Ovary (tissue), 9 donors: ENCODE data around the gene COL11A2. TPM values are rescaled to one million over a fixed set of nuclear protein-coding genes. Genes with fewer than 3 reads are reported as not detected.

Source experiments
- DNase-seq, 5 donors: peaks; one replicate each; pipeline ENCODE4 v3.0.0-alpha.2; 2019 to 2020
- H3K27ac ChIP-seq, 2 donors: fragments of 200-600 bp; one replicate each; pipeline versions ENCODE4 v1.5.1 to v1.8.0; 2019 to 2022
- H3K27me3 ChIP-seq: fragments of 200-600 bp; one replicate; pipeline ENCODE4 v1.8.0; 2022
- H3K36me3 ChIP-seq: fragments of 200-600 bp; sonication (generic); one replicate; pipeline ENCODE4 v1.5.1; 2019
- H3K4me1 ChIP-seq: one replicate; pipeline ENCODE4 v1.8.1; 2013; ENCODE audit warnings: mild to moderate bottlenecking, moderate library complexity; ENCODE audit not compliant: insufficient read depth
- H3K4me3 ChIP-seq: fragments of 200-600 bp; sonication (generic); one replicate; pipeline ENCODE4 v1.5.1; 2017
- H3K9me3 ChIP-seq, 2 donors: fragments of 200-600 bp in 1 of 2; sonication (generic) in 1 of 2; one replicate each; pipeline versions ENCODE4 v1.5.1 to v1.8.1; 2013 to 2019; ENCODE audit warnings: mild to moderate bottlenecking in 1 of 2, moderate library complexity in 1 of 2
- CTCF ChIP-seq, 3 donors: fragments of 450-650 bp in 2 of 3; fragments of 200-600 bp in 1 of 3; IDR thresholded peaks; one replicate each; pipeline versions ENCODE4 v1.5.1 to v1.8.0; 2016 to 2022; ENCODE audit warnings: antibody characterized with exemption in 3 of 3, mild to moderate bottlenecking in 1 of 3
- EP300 ChIP-seq: sonication (generic); formaldehyde crosslinking; IDR thresholded peaks from one replicate; pipeline ENCODE4 v1.6.1; 2017; ENCODE audit warnings: antibody characterized with exemption
- POLR2A ChIP-seq: fragments of 450-650 bp; IDR thresholded peaks from one replicate; pipeline ENCODE4 v1.6.1; 2017; ENCODE audit warnings: antibody characterized with exemption, mild to moderate bottlenecking, moderate library complexity
- WGBS, 3 donors: extraction: QIAGEN DNeasy Blood & Tissue Kit in 1 of 3; methylation state at CpG; one replicate each; pipeline versions ENCODE4 v1.1.5 to v1.1.7; 2013 to 2017; 5-methylcytosine and 5-hydroxymethylcytosine counted together
- intact Hi-C, 4 donors: fragments of 100-400 bp; cut with DNase I; formaldehyde crosslinking; loops; one replicate each; pipeline versions ENCODE4 v1.11.0 to v1.15.1; 2022 to 2023
- polyA plus RNA-seq, 2 donors: library from polyadenylated mRNA; stranded (reverse); fragments of 200-250 nt in 1 of 2; fragments of 350-450 nt in 1 of 2; fragmentation: Illumina TruSeq in 1 of 2; extraction: RNeasy Lipid Tissue Mini Kit (QIAGEN cat#74804) in 1 of 2; gene quantifications; one replicate each; pipeline ENCODE4 v1.2.3, GENCODE V29; 2013 to 2014
- total RNA-seq, 7 donors: library from RNA; depleted of rRNA in 2 of 7; stranded (reverse); fragments of >200 nt in 2 of 7; fragmentation: NEBNext Ultra II Directional in 3 of 7; extraction: Animal tissue kit (Norgen Biotek cat#: 25700) in 3 of 7; gene quantifications; one replicate each; pipeline versions ENCODE4 v1.1.0 to v1.2.4, GENCODE V29; 2016 to 2023
- donor health status: DM: no; HTN: no; CAD: no; lungs with moderate emphysema.
- donor health status: DM: no; HTN: no; CAD: no.
- donor health status: Bipolar disorder and iron deficiency.
- donor health status: DM: yes; HTN: yes; CAD: no.
- donor health status: DM: no; HTN: no; CAD: no.
- donor health status: DM: yes; HTN: yes; CAD: no.

COL11A2 gene
- total and polyA plus RNA-seq, 9 donors, result 0.52 to 1.2 (median 0.92) TPM

GRCh38 chr6:33168284-33168601, 24.0 kb downstream of the COL11A2 start:
- Histone ChIP-seq H3K4me3 (no peak overlapping the region), H3K27me3 (no peaks in the 10 kb centered on the region), H3K4me1 (no peaks in the 10 kb centered on the region), H3K9me3 (no peaks in the 10 kb centered on the region), H3K36me3 (no peaks in the 10 kb centered on the region), H3K27ac (no peak overlapping the region)
- DNase-seq, result no peak
- TF ChIP-seq POLR2A (no peak), EP300 (no peak), CTCF (IDR thresholded peaks at IDR 0.05) (no peak)
- 71 to 82% (median 81%) methylated on average over 6 of the region's 6 CpGs for WGBS, 3 donors
- intact Hi-C loops, result no loop called here

- Histone ChIP-seq H3K27me3 (no peaks in the 10 kb centered on the region), H3K4me3 (no peak overlapping the region), H3K9me3 (no peaks in the 10 kb centered on the region), H3K27ac (no peak overlapping the region), H3K4me1 (no peaks in the 10 kb centered on the region), H3K36me3 (no peaks in the 10 kb centered on the region)
- intact Hi-C loops, result no loop called here
- no peak for DNase-seq
- 85 to 88% (median 86%) methylated on average over 19 of the region's 19 CpGs for WGBS, 3 donors
- no peak for TF ChIP-seq POLR2A
- no peak for TF ChIP-seq CTCF (IDR thresholded peaks at IDR 0.05)
- no peak for TF ChIP-seq EP300
Observed at GRCh38 chr6:33167374-33168283, 24.6 kb downstream of the COL11A2 start.

GRCh38 chr6:33166811-33167210, 25.5 kb downstream of the COL11A2 start:
- TF ChIP-seq CTCF (IDR thresholded peaks at IDR 0.05) (no peak), EP300 (no peak), POLR2A (no peak)
- intact Hi-C loops, result no loop called here
- H3K36me3 ChIP-seq, result no peaks in the 10 kb centered on the region
- H3K27me3 ChIP-seq, result no peaks in the 10 kb centered on the region
- no peaks in the 10 kb centered on the region for H3K9me3 ChIP-seq
- no peak overlapping the region for H3K4me3 ChIP-seq
- WGBS, 3 donors, result 91 to 95% (median 94%) methylated on average over 7 of the region's 7 CpGs
- no peak overlapping the region for H3K27ac ChIP-seq
- no peaks in the 10 kb centered on the region for H3K4me1 ChIP-seq
- no peak for DNase-seq

- no peak for TF ChIP-seq POLR2A
- TF ChIP-seq CTCF (IDR thresholded peaks at IDR 0.05), result no peak
- TF ChIP-seq EP300, result no peak
- 84 to 87% (median 86%) methylated on average over 6 of the region's 6 CpGs for WGBS, 3 donors
Observed at GRCh38 chr6:33166363-33166762, 25.9 kb downstream of the COL11A2 start.

More at GRCh38 chr6:33166363-33166762, 25.9 kb downstream of the COL11A2 start:
- no peaks in the 10 kb centered on the region for H3K4me1 ChIP-seq
- no peak overlapping the region for H3K4me3 ChIP-seq
- H3K27me3 ChIP-seq, result no peaks in the 10 kb centered on the region
- no peak for DNase-seq
- no peaks in the 10 kb centered on the region for H3K36me3 ChIP-seq
- no peaks in the 10 kb centered on the region for H3K9me3 ChIP-seq
- intact Hi-C loops, result no loop called here
- no peak overlapping the region for H3K27ac ChIP-seq
